OCI-LY3 (cell line): ENCODE data around the gene APLP1.

Experiments
- CTCF ChIP-seq: fragments of 200-600, 300-600 bp; sonication (generic); IDR thresholded peaks from 2 replicates; pipeline ENCODE4 v1.5.1; 2014; ENCODE audit warnings: antibody characterized with exemption, low read length, low read depth
- EZH2phosphoT487 ChIP-seq: fragments of 200-600 bp; shearing (Covaris generic); IDR thresholded peaks from 2 replicates; pipeline ENCODE4 v1.6.1; 2018; ENCODE audit warnings: antibody characterized with exemption, mixed run types, low read depth

- TF ChIP-seq CTCF (no peak), EZH2phosphoT487 (no peak)
These were observed 5.4 kb upstream of the APLP1 start for GRCh38 chr19:35863018-35863417.
